ENCODE measurements around the gene CEACAM19. TPM values are rescaled to one million over a fixed set of nuclear protein-coding genes. Genes with fewer than 3 reads are reported as not detected.

The CEACAM19 gene
- total and polyA plus RNA-seq, 2 of the 8 experiments (the other 6 are each of a cell fraction or from before 2014, with no cell fraction given): 3.1 to 3.4 TPM

GRCh38 chr19:44732235-44733014 is 61.1 kb downstream of the CEACAM19 start (continued):
- TF ChIP-seq SIRT6 (IDR thresholded peaks at IDR 0.05; ENCODE audit: low read length) (no peak), RNF2 (IDR thresholded peaks at IDR 0.05; ENCODE audit: borderline replicate concordance, low read depth, low read length, missing control alignments, poor library complexity, severe bottlenecking) (no peak), CTCF (IDR thresholded peaks at IDR 0.05; ENCODE audit: control extremely low read depth in 1 of 3, insufficient read depth in 1 of 3, low read depth in 1 of 3, low read length in 3 of 3) (no peak), FOSL1 (IDR thresholded peaks at IDR 0.05; ENCODE audit: insufficient read depth, low read depth, low read length) (no peak), TAF7 (optimal IDR thresholded peaks at IDR 0.05; ENCODE audit: borderline replicate concordance, low read depth, low read length) (no peak), EGR1 (IDR thresholded peaks at IDR 0.05; ENCODE audit: borderline replicate concordance, low read depth, low read length) (no peak)

MicroRNAs within 50 kb of the gene (microRNA counts, 767-probe panel; counts per million panel counts)
- microRNA hsa-miR-4531: 879 counts per million, percentile 95 among the panel's probes with 10 or more counts

Small RNA genes within 50 kb of the gene (microRNA-seq; reads per million reads assigned to microRNA genes)
- 0 reads per million in 2 experiments for gene MIR4531 (ENCODE audit: borderline microRNAs expressed in 2 of 2, borderline number of aligned reads in 2 of 2, borderline replicate concordance in 1 of 2)

Small RNA genes within 50 kb of the gene (small RNA-seq; reads per million reads assigned to genes)
- gene RF00285 (ENCODE audit: insufficient read depth): not detected

Other genes with a start within 250 kb of the CEACAM19 start
- 3.0 and 3.9 TPM in 2 replicates for gene ZNF229, start 223.0 kb upstream of the CEACAM19 start, total RNA-seq (2021; fragmentation: NEBNext Ultra II Directional; extraction: Animal tissue kit (Norgen Biotek cat#: 25700))
- 0.49 and 0.74 TPM in 2 replicates for gene ZNF229, start 223.0 kb upstream of the CEACAM19 start, polyA plus RNA-seq (2011; rRNA removed)
- gene ZNF180, start 171.0 kb upstream of the CEACAM19 start, total RNA-seq (2021; fragmentation: NEBNext Ultra II Directional; extraction: Animal tissue kit (Norgen Biotek cat#: 25700)): 7.3 and 8.5 TPM in 2 replicates
- 1.2 and 1.3 TPM in 2 replicates for gene ZNF180, start 171.0 kb upstream of the CEACAM19 start, polyA plus RNA-seq (2011; rRNA removed)
- gene CEACAM20, start 141.8 kb upstream of the CEACAM19 start, total RNA-seq (2021; fragmentation: NEBNext Ultra II Directional; extraction: Animal tissue kit (Norgen Biotek cat#: 25700)): not detected in 2 replicates
- not detected in 2 replicates for gene CEACAM20, start 141.8 kb upstream of the CEACAM19 start, polyA plus RNA-seq (2011; rRNA removed)
- gene IGSF23, start 57.9 kb upstream of the CEACAM19 start, total RNA-seq (2021; fragmentation: NEBNext Ultra II Directional; extraction: Animal tissue kit (Norgen Biotek cat#: 25700)): not detected in 2 replicates
- gene IGSF23, start 57.9 kb upstream of the CEACAM19 start, polyA plus RNA-seq (2011; rRNA removed): not detected in 2 replicates
- 13.3 and 14.1 TPM in 2 replicates for gene PVR, start 27.6 kb upstream of the CEACAM19 start, total RNA-seq (2021; fragmentation: NEBNext Ultra II Directional; extraction: Animal tissue kit (Norgen Biotek cat#: 25700))
- gene PVR, start 27.6 kb upstream of the CEACAM19 start, polyA plus RNA-seq (2011; rRNA removed): 14.8 and 16.9 TPM in 2 replicates
- not detected in 2 replicates for gene CEACAM16, start 27.7 kb downstream of the CEACAM19 start, total RNA-seq (2021; fragmentation: NEBNext Ultra II Directional; extraction: Animal tissue kit (Norgen Biotek cat#: 25700))
- gene CEACAM16, start 27.7 kb downstream of the CEACAM19 start, polyA plus RNA-seq (2011; rRNA removed): not detected in 2 replicates
- 1.7 and 2.4 TPM in 2 replicates for gene BCL3, start 77.2 kb downstream of the CEACAM19 start, total RNA-seq (2021; fragmentation: NEBNext Ultra II Directional; extraction: Animal tissue kit (Norgen Biotek cat#: 25700))
- gene BCL3, start 77.2 kb downstream of the CEACAM19 start, polyA plus RNA-seq (2011; rRNA removed): 0.88 and 3.0 TPM in 2 replicates
- gene CBLC, start 106.4 kb downstream of the CEACAM19 start, total RNA-seq (2021; fragmentation: NEBNext Ultra II Directional; extraction: Animal tissue kit (Norgen Biotek cat#: 25700)): 17.4 and 19.2 TPM in 2 replicates
- gene CBLC, start 106.4 kb downstream of the CEACAM19 start, polyA plus RNA-seq (2011; rRNA removed): 35.7 and 53.4 TPM in 2 replicates
- gene BCAM, start 137.6 kb downstream of the CEACAM19 start, total RNA-seq (2021; fragmentation: NEBNext Ultra II Directional; extraction: Animal tissue kit (Norgen Biotek cat#: 25700)): 81.4 and 83.0 TPM in 2 replicates
- gene BCAM, start 137.6 kb downstream of the CEACAM19 start, polyA plus RNA-seq (2011; rRNA removed): 32.5 and 84.3 TPM in 2 replicates
- gene NECTIN2, start 174.8 kb downstream of the CEACAM19 start, total RNA-seq (2021; fragmentation: NEBNext Ultra II Directional; extraction: Animal tissue kit (Norgen Biotek cat#: 25700)): 181 and 184 TPM in 2 replicates
- 237 and 318 TPM in 2 replicates for gene NECTIN2, start 174.8 kb downstream of the CEACAM19 start, polyA plus RNA-seq (2011; rRNA removed)
- gene TOMM40, start 219.8 kb downstream of the CEACAM19 start, total RNA-seq (2021; fragmentation: NEBNext Ultra II Directional; extraction: Animal tissue kit (Norgen Biotek cat#: 25700)): 178 and 179 TPM in 2 replicates
- 154 and 189 TPM in 2 replicates for gene TOMM40, start 219.8 kb downstream of the CEACAM19 start, polyA plus RNA-seq (2011; rRNA removed)
- 629 and 679 TPM in 2 replicates for gene APOE, start 234.3 kb downstream of the CEACAM19 start, total RNA-seq (2021; fragmentation: NEBNext Ultra II Directional; extraction: Animal tissue kit (Norgen Biotek cat#: 25700))
- gene APOE, start 234.3 kb downstream of the CEACAM19 start, polyA plus RNA-seq (2011; rRNA removed): 1,258 and 1,819 TPM in 2 replicates
- 78.2 and 87.8 TPM in 2 replicates for gene APOC1, start 243.1 kb downstream of the CEACAM19 start, total RNA-seq (2021; fragmentation: NEBNext Ultra II Directional; extraction: Animal tissue kit (Norgen Biotek cat#: 25700))
- gene APOC1, start 243.1 kb downstream of the CEACAM19 start, polyA plus RNA-seq (2011; rRNA removed): 55.8 and 93.6 TPM in 2 replicates